Measurements from ENCODE around the gene TMEM270.
"Not testable (repeated sequence)": the region's sequence is repeated elsewhere in the genome, so short reads cannot be mapped to it uniquely, and the experiment has no call there.

DNA sequence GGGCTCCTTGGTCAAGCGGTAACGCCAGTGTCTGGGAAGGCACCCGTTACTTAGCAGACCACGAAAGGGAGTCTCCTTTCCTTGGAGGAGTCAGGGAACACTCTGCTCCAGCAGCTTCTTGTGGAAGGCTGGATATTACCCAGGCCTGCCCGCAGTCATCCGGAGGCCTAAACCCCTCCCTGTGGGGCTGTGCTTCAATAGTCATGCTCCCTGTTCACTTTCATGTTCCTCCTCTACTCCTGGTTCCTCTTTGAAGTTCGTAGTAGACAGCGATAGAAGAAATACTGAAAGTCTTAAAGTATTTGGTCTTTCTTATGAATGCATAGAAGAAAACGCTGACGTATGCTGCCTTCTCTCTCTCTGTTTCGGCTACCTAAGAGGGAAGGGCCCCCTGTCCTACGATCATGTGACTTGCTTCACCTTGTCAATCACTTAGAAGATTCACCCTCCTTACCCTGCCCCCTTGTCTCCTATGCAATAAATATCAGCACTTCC is 15.2 kb upstream of the TMEM270 start:
- not testable (repeated sequence) for TF ChIP-seq CTCF (IDR thresholded peaks at IDR 0.05); POLR2A (IDR thresholded peaks at IDR 0.05; ENCODE audit: low read depth); POLR2AphosphoS5 (IDR thresholded peaks at IDR 0.05); EP300 (IDR thresholded peaks at IDR 0.05)

Data from esophagus muscularis mucosa (tissue), 4 donors.